H1 (cell line): ENCODE results near the gene RAB30. TPM values are rescaled to one million over a fixed set of nuclear protein-coding genes. Genes with fewer than 3 reads are reported as not detected.

ENCODE experiments used
- CTCF ChIA-PET: fragments of 300-600 bp; sonication (Branson Sonifier 250); formaldehyde crosslinking; loops from one replicate; lab custom pipeline; 2021; ENCODE audit not compliant: partially characterized antibody; lab: Charles Lee
- POLR2A ChIA-PET: fragments of 300-600 bp; sonication (Branson Sonifier 250); formaldehyde crosslinking; loops from one replicate; lab custom pipeline; 2021; ENCODE audit warnings: inconsistent platforms; ENCODE audit not compliant: partially characterized antibody; lab: Charles Lee
- DNase-seq, 2 experiments: peaks; one replicate each; pipeline versions ENCODE4 v3.0.0 to v3.0.0-alpha.2; 2010 to 2022; ENCODE audit warnings: low spot score in 2 of 2, low read depth in 1 of 2, mixed read lengths in 1 of 2
- FAIRE-seq: peaks from 2 replicates; lab custom pipeline; 2011; peaks lifted over from hg19 to GRCh38; lab: Jason Lieb, UNC
- H2AFZ ChIP-seq: 2 replicates; pipeline ENCODE4 v1.8.1; 2012; ENCODE audit warnings: low read length, inconsistent platforms
- H2AK5ac ChIP-seq: 2 replicates; pipeline ENCODE4 v1.6.1; 2013; ENCODE audit warnings: low read depth, low read length
- H2BK120ac ChIP-seq: replicated peaks from 2 replicates; pipeline ENCODE3; 2013; ENCODE audit warnings: low read depth, low read length, inconsistent platforms
- H2BK12ac ChIP-seq: 2 replicates; pipeline ENCODE4 v1.6.1; 2013; ENCODE audit warnings: low read depth, low read length
- H2BK15ac ChIP-seq: 2 replicates; pipeline ENCODE4 v1.6.1; 2013; ENCODE audit warnings: low read length
- H2BK20ac ChIP-seq: 2 replicates; pipeline ENCODE4 v1.6.1; 2013; ENCODE audit warnings: low read length
- H2BK5ac ChIP-seq: 2 replicates; pipeline ENCODE4 v1.6.1; 2013; ENCODE audit warnings: low read depth, low read length
- H3K14ac ChIP-seq: 2 replicates; pipeline ENCODE4 v1.6.1; 2013; ENCODE audit warnings: inconsistent platforms; ENCODE audit not compliant: insufficient read length
- H3K18ac ChIP-seq: 2 replicates; pipeline ENCODE4 v1.6.1; 2013; ENCODE audit warnings: low read length; ENCODE audit errors: extremely low read depth
- H3K23ac ChIP-seq: 2 replicates; pipeline ENCODE4 v1.6.1; 2013; ENCODE audit warnings: inconsistent platforms; ENCODE audit not compliant: insufficient read length
- H3K23me2 ChIP-seq: 2 replicates; pipeline ENCODE4 v1.6.1; 2013; ENCODE audit warnings: low read depth, low read length
- H3K27ac ChIP-seq: 2 replicates; pipeline ENCODE4 v1.6.1; 2011; ENCODE audit warnings: low read depth, low read length, inconsistent platforms
- H3K27me3 ChIP-seq, 4 experiments: replicated peaks in 1 of 4; 1 replicate in 1 of 4; 2 replicates in 3 of 4; pipeline versions ENCODE4 v1.6.1 to v1.8.1; 2011 to 2013; ENCODE audit warnings: low read length in 3 of 4, mild to moderate bottlenecking in 3 of 4, inconsistent platforms in 2 of 4, mixed read lengths in 2 of 4, moderate library complexity in 1 of 4; ENCODE audit not compliant: control insufficient read depth in 3 of 4, insufficient read depth in 3 of 4; ENCODE audit errors: extremely low read depth in 1 of 4
- H3K36me3 ChIP-seq, 4 experiments: 2 replicates each; pipeline versions ENCODE4 v1.6.1 to v1.8.1; 2011 to 2013; ENCODE audit warnings: mild to moderate bottlenecking in 4 of 4, low read length in 3 of 4, moderate library complexity in 2 of 4, control low read depth in 1 of 4, inconsistent platforms in 1 of 4; ENCODE audit not compliant: insufficient read depth in 4 of 4, control insufficient read depth in 2 of 4
- H3K4ac ChIP-seq: replicated peaks from 2 replicates; pipeline ENCODE3; 2013; ENCODE audit warnings: low read length, low read depth, mixed read lengths, inconsistent platforms; ENCODE audit not compliant: insufficient read length
- H3K4me1 ChIP-seq, 4 experiments: replicated peaks in 1 of 4; 1 replicate in 1 of 4; 2 replicates in 3 of 4; pipeline versions ENCODE4 v1.6.1 to v1.8.1; 2011 to 2013; ENCODE audit warnings: low read length in 3 of 4, inconsistent platforms in 2 of 4, mixed read lengths in 1 of 4; ENCODE audit not compliant: insufficient read depth in 4 of 4, control insufficient read depth in 3 of 4
- H3K4me2 ChIP-seq, 2 experiments: 2 replicates each; pipeline versions ENCODE4 v1.6.1 to v1.8.1; 2011 to 2013; ENCODE audit warnings: low read depth in 2 of 2, low read length in 2 of 2, control low read depth in 1 of 2, inconsistent platforms in 1 of 2, mild to moderate bottlenecking in 1 of 2; ENCODE audit not compliant: insufficient read depth in 1 of 2
- H3K4me3 ChIP-seq, 4 experiments: fragments of 200-600, 300-600 bp in 1 of 4; sonication (generic), shearing (Covaris generic), sonication (Bioruptor Twin) in 1 of 4; 2 replicates each; pipeline versions ENCODE4 v1.5.1 to v1.8.1; 2011 to 2016; ENCODE audit warnings: low read length in 4 of 4, low read depth in 3 of 4, control low read depth in 2 of 4, inconsistent platforms in 2 of 4, mild to moderate bottlenecking in 2 of 4, mixed read lengths in 1 of 4, moderate library complexity in 1 of 4; ENCODE audit not compliant: insufficient read depth in 2 of 4; ENCODE audit errors: extremely low read depth in 1 of 4
- H3K56ac ChIP-seq: replicated peaks from 2 replicates; pipeline ENCODE3; 2013; ENCODE audit warnings: low read depth, mild to moderate bottlenecking, mixed read lengths, low read length, inconsistent platforms; ENCODE audit not compliant: insufficient read length
- H3K79me1 ChIP-seq: 2 replicates; pipeline ENCODE4 v1.6.1; 2013; ENCODE audit warnings: low read depth, low read length, control low read depth
- H3K79me2 ChIP-seq, 2 experiments: 2 replicates each; pipeline versions ENCODE4 v1.6.1 to v1.8.1; 2012 to 2013; ENCODE audit warnings: low read length in 2 of 2, mild to moderate bottlenecking in 2 of 2, inconsistent platforms in 1 of 2; ENCODE audit not compliant: insufficient read depth in 2 of 2, control insufficient read depth in 1 of 2
- H3K9ac ChIP-seq, 4 experiments: replicated peaks in 1 of 4; 1 replicate in 1 of 4; 2 replicates in 3 of 4; pipeline versions ENCODE4 v1.6.1 to v1.8.1; 2011 to 2013; ENCODE audit warnings: low read depth in 3 of 4, low read length in 3 of 4, control low read depth in 2 of 4, mild to moderate bottlenecking in 2 of 4, moderate library complexity in 2 of 4, inconsistent platforms in 1 of 4; ENCODE audit errors: extremely low read depth in 1 of 4
- H3K9me3 ChIP-seq, 2 experiments: 2 replicates each; pipeline versions ENCODE4 v1.6.1 to v1.8.1; 2012 to 2013; ENCODE audit warnings: mild to moderate bottlenecking in 2 of 2, moderate library complexity in 2 of 2, control low read depth in 1 of 2, inconsistent platforms in 1 of 2, low read depth in 1 of 2, low read length in 1 of 2, mixed read lengths in 1 of 2; ENCODE audit not compliant: insufficient read depth in 2 of 2
- H4K20me1 ChIP-seq, 2 experiments: replicated peaks in 1 of 2; 2 replicates each; pipeline versions ENCODE3 to v1.8.1; 2011 to 2013; ENCODE audit warnings: inconsistent platforms in 2 of 2, low read length in 2 of 2, mild to moderate bottlenecking in 1 of 2; ENCODE audit not compliant: insufficient read depth in 2 of 2, control insufficient read depth in 1 of 2
- H4K5ac ChIP-seq: 2 replicates; pipeline ENCODE4 v1.6.1; 2013; ENCODE audit warnings: low read length, low read depth, mixed read lengths, inconsistent platforms; ENCODE audit not compliant: insufficient read length
- H4K8ac ChIP-seq: 2 replicates; pipeline ENCODE4 v1.8.0; 2013; ENCODE audit warnings: mild to moderate bottlenecking, moderate library complexity, low read length, inconsistent platforms; ENCODE audit not compliant: insufficient read depth; ENCODE audit errors: extremely low read depth
- H4K91ac ChIP-seq: replicated peaks from 2 replicates; pipeline ENCODE3; 2013; ENCODE audit warnings: low read length, mixed read lengths, inconsistent platforms; ENCODE audit not compliant: insufficient read length
- BRCA1 ChIP-seq: IDR thresholded peaks from 2 replicates; pipeline ENCODE4 v1.6.1; 2012; ENCODE audit warnings: low read depth, low read length, improper control_type of control experiment
- CBX5 ChIP-seq: fragments of 300-800, 300-1000 bp; sonication (generic); IDR thresholded peaks from 2 replicates; pipeline ENCODE4 v1.7.1; 2016; ENCODE audit warnings: antibody characterized with exemption, low read length, low read depth
- CTCF ChIP-seq, 3 experiments: IDR thresholded peaks; 1 replicate in 2 of 3; 2 replicates in 1 of 3; pipeline versions ENCODE4 v1.5.1 to v1.6.1; 2011; ENCODE audit warnings: low read length in 3 of 3, mild to moderate bottlenecking in 3 of 3, inconsistent platforms in 2 of 3, low read depth in 1 of 3, moderate library complexity in 1 of 3; ENCODE audit not compliant: insufficient read depth in 1 of 3; ENCODE audit errors: control extremely low read depth in 1 of 3
- JUN ChIP-seq: IDR thresholded peaks from 2 replicates; pipeline ENCODE4 v1.6.1; 2011; ENCODE audit warnings: low read depth, mild to moderate bottlenecking, improper control_type of control experiment, low read length
- JUND ChIP-seq: IDR thresholded peaks from 2 replicates; pipeline ENCODE4 v1.6.1; 2011; ENCODE audit warnings: mild to moderate bottlenecking, improper control_type of control experiment, low read length
- NRF1 ChIP-seq: IDR thresholded peaks from 2 replicates; pipeline ENCODE4 v1.6.1; 2011; ENCODE audit warnings: mild to moderate bottlenecking, low read depth, low read length, improper control_type of control experiment
- POLR2AphosphoS5 ChIP-seq: IDR thresholded peaks from 2 replicates; pipeline ENCODE4 v1.6.1; 2011; ENCODE audit warnings: low read depth, low read length
- RXRA ChIP-seq: IDR thresholded peaks from 2 replicates; pipeline ENCODE4 v1.6.1; 2011; ENCODE audit warnings: low read depth, mild to moderate bottlenecking, low read length, moderate library complexity; ENCODE audit not compliant: insufficient read depth
- WGBS, 2 experiments: shearing (Covaris generic) in 1 of 2; methylation state at CpG; one replicate each; pipeline versions ENCODE4 v1.1.6 to v1.1.7; 2013 to 2015; ENCODE audit warnings: low lambda C conversion rate in 2 of 2, mixed read lengths in 2 of 2, inconsistent platforms in 1 of 2, low coverage in 1 of 2, missing lambda C conversion rate in 1 of 2; ENCODE audit not compliant: insufficient replicate concordance in 2 of 2, insufficient coverage in 1 of 2, insufficient read length in 1 of 2; ENCODE audit errors: extremely low coverage in 1 of 2, missing lambda C conversion rate in 1 of 2; 5-methylcytosine and 5-hydroxymethylcytosine counted together
- polyA plus RNA-seq, 7 experiments: library from polyadenylated mRNA; depleted of rRNA in 3 of 7; stranded (reverse) in 5 of 7; unstranded in 2 of 7; fragments of >200 nt in 5 of 7; fragments of 200-250 nt in 2 of 7; gene quantifications; 1 replicate in 5 of 7; 2 replicates in 1 of 7; 4 replicates in 1 of 7; pipeline versions ENCODE4 v1.2.1 to v1.2.3, GENCODE V29; 2011 to 2013; ENCODE audit warnings: missing spikeins in 2 of 7, mixed read lengths in 2 of 7
- total RNA-seq: library from RNA; stranded (reverse); fragmentation: NEBNext Ultra II Directional; extraction: Animal tissue kit (Norgen Biotek cat#: 25700); gene quantifications from 2 replicates; pipeline ENCODE4 v1.2.1, GENCODE V29; 2021

Gene RAB30
- total and polyA plus RNA-seq, 2 of the 8 experiments (the other 6 are each of a cell fraction or from before 2014, with no cell fraction given) = 1.6 to 11.7 TPM

- Histone ChIP-seq H3K4ac (no peak overlapping the region), H2BK5ac (no peak overlapping the region), H3K14ac (no peak overlapping the region), H3K9me3 (no peaks in the 10 kb centered on the region), H3K36me3 (no peaks in the 10 kb centered on the region), H4K91ac (no peak overlapping the region), H3K4me3 (no peak overlapping the region), H3K56ac (no peak overlapping the region), H2BK120ac (no peak overlapping the region), H3K4me2 (no peak overlapping the region), H2BK15ac (no peak overlapping the region), H4K5ac (no peak overlapping the region), H3K9ac (no peak overlapping the region), H2BK20ac (no peak overlapping the region), H3K18ac (no peak overlapping the region), H3K23ac (no peak overlapping the region), H3K4me1 (no peaks in the 10 kb centered on the region; a peak in 1 of 7 replicates), H2AFZ (no peak overlapping the region), H3K79me1 (no peaks in the 10 kb centered on the region), H2BK12ac (no peak overlapping the region), H4K20me1 (no peaks in the 10 kb centered on the region), H4K8ac (no peak overlapping the region), H3K27me3 (no peaks in the 10 kb centered on the region), H3K79me2 (no peaks in the 10 kb centered on the region), H3K23me2 (peaks cover 2% of the 10 kb centered on the region; the same call in 1 of the 2 replicates), H2AK5ac (no peak overlapping the region), H3K27ac (no peak overlapping the region)
- no peak for FAIRE-seq
- CTCF ChIA-PET = interaction anchor here (0.6 to 1.5 kb wide), 3 partner anchors 13 to 288 kb away, joined by 3 to 4 read pairs (median 3); no protein-coding TSS in a partner anchor
- TF ChIP-seq CTCF (IDR thresholded peaks at IDR 0.05; ENCODE audit: control extremely low read depth in 1 of 3, insufficient read depth in 1 of 3, low read depth in 1 of 3, low read length in 3 of 3) (no peak), JUND (no peak), BRCA1 (no peak), CBX5 (no peak), RXRA (no peak), JUN (no peak), NRF1 (no peak), POLR2AphosphoS5 (no peak)
- DNase-seq = no peak
- 93% methylated on average over 2 of the region's 2 CpGs; no CpG with 5 or more reads in 1 of the 2 experiments for WGBS, 2 experiments
- POLR2A ChIA-PET = no interaction called here
These were observed 83.7 kb downstream of the RAB30 start for GRCh38 chr11:82987997-82988396.
